ENCODE results near the gene WWP2. TPM values are rescaled to one million over a fixed set of nuclear protein-coding genes. Genes with fewer than 3 reads are reported as not detected.

The WWP2 gene
- polyA plus RNA-seq, 3 donors, result 29.6 to 54.4 (median 46.0) TPM

- no peak overlapping the region for H2AFZ ChIP-seq (ENCODE audit: insufficient read depth, low read depth, low read length, poor library complexity, severe bottlenecking)
- H3K79me2 ChIP-seq (ENCODE audit: insufficient read depth, low read length), result no peaks in the 10 kb centered on the region
- no peak for DNase-seq
- intact Hi-C loops (cut with micrococcal nuclease), result no loop called here
- WGBS (ENCODE audit: insufficient coverage), result 96% methylated on average over 10 of the region's 13 CpGs
- Mint-ChIP-seq H3K27ac (no peak overlapping the region), H3K27me3 (ENCODE audit: low read depth in 3 of 3) (peaks cover 0 to 2% (median 2%) of the 10 kb centered on the region in 3 donors), H3K36me3 (peaks cover 81 to 98% of the 10 kb centered on the region in 2 donors), H3K4me1 (no peaks in the 10 kb centered on the region), H3K9me3 (no peaks in the 10 kb centered on the region), H3K4me3 (no peak overlapping the region)
- no peaks in the 10 kb centered on the region for H3K4me1 ChIP-seq (ENCODE audit: control insufficient read depth in 1 of 2, insufficient read depth in 2 of 2, low read length in 2 of 2)
- H3K27ac ChIP-seq (ENCODE audit: low read depth in 1 of 2, low read length in 2 of 2), result no peak overlapping the region
- no peaks in the 10 kb centered on the region for H3K27me3 ChIP-seq (ENCODE audit: control insufficient read depth in 2 of 2, insufficient read depth in 2 of 2, low read length in 2 of 2)
- peaks cover 83 to 98% of the 10 kb centered on the region in 2 donors for H3K36me3 ChIP-seq (replicated peaks in 1 of 2; ENCODE audit: control insufficient read depth in 1 of 2, insufficient read depth in 2 of 2, low read length in 2 of 2)
- no peaks in the 10 kb centered on the region for H3K9me3 ChIP-seq (replicated peaks in 1 of 2; ENCODE audit: control insufficient read depth in 1 of 2, insufficient read depth in 1 of 2, low read length in 2 of 2)
- H3K4me3 ChIP-seq (replicated peaks in 1 of 3; ENCODE audit: low read depth in 2 of 3, low read length in 3 of 3), result no peak overlapping the region
- no peak overlapping the region for H3K4me2 ChIP-seq (replicated peaks; ENCODE audit: extremely low read depth, low read length, poor library complexity, severe bottlenecking)
- peaks cover 6% of the 10 kb centered on the region for H4K20me1 ChIP-seq (ENCODE audit: insufficient read depth, low read length)
- no peak overlapping the region for H3K9ac ChIP-seq (ENCODE audit: insufficient read depth, low read length, poor library complexity, severe bottlenecking)
- TF ChIP-seq CTCF (IDR thresholded peaks at IDR 0.05), result no peak
These were observed 169.5 kb downstream of the WWP2 start for GRCh38 chr16:69931631-69932030.

- peak overlapping the region in 1 of 7 donors; percentile 18 for H3K27ac Mint-ChIP-seq
- Histone ChIP-seq H3K36me3 (replicated peaks in 1 of 2; ENCODE audit: control insufficient read depth in 1 of 2, insufficient read depth in 2 of 2, low read length in 2 of 2) (peaks cover 83 to 98% of the 10 kb centered on the region in 2 donors), H3K27me3 (ENCODE audit: control insufficient read depth in 2 of 2, insufficient read depth in 2 of 2, low read length in 2 of 2) (no peaks in the 10 kb centered on the region), H3K9me3 (replicated peaks in 1 of 2; ENCODE audit: control insufficient read depth in 1 of 2, insufficient read depth in 1 of 2, low read length in 2 of 2) (no peaks in the 10 kb centered on the region), H4K20me1 (ENCODE audit: insufficient read depth, low read length) (peaks cover 6% of the 10 kb centered on the region), H3K4me2 (replicated peaks; ENCODE audit: extremely low read depth, low read length, poor library complexity, severe bottlenecking) (no peak overlapping the region), H2AFZ (ENCODE audit: insufficient read depth, low read depth, low read length, poor library complexity, severe bottlenecking) (no peak overlapping the region), H3K27ac (ENCODE audit: low read depth in 1 of 2, low read length in 2 of 2) (no peak overlapping the region), H3K79me2 (ENCODE audit: insufficient read depth, low read length) (no peaks in the 10 kb centered on the region), H3K4me3 (replicated peaks in 1 of 3; ENCODE audit: low read depth in 2 of 3, low read length in 3 of 3) (no peak overlapping the region), H3K4me1 (ENCODE audit: control insufficient read depth in 1 of 2, insufficient read depth in 2 of 2, low read length in 2 of 2) (no peaks in the 10 kb centered on the region), H3K9ac (ENCODE audit: insufficient read depth, low read length, poor library complexity, severe bottlenecking) (no peak overlapping the region)
- 100% methylated on average over 3 of the region's 9 CpGs for WGBS (ENCODE audit: insufficient coverage)
- no peak overlapping the region for H3K4me3 Mint-ChIP-seq
- H3K27me3 Mint-ChIP-seq (ENCODE audit: low read depth in 3 of 3), result peaks cover 0 to 2% (median 0%) of the 10 kb centered on the region in 3 donors
- no peaks in the 10 kb centered on the region for H3K4me1 Mint-ChIP-seq
- no peaks in the 10 kb centered on the region for H3K9me3 Mint-ChIP-seq
- intact Hi-C loops (cut with micrococcal nuclease), result no loop called here
- H3K36me3 Mint-ChIP-seq, result peaks cover 81 to 98% of the 10 kb centered on the region in 2 donors
- DNase-seq, result no peak
- TF ChIP-seq CTCF (IDR thresholded peaks at IDR 0.05), result no peak
These were observed 170.1 kb downstream of the WWP2 start for GRCh38 chr16:69932228-69932627.
